ENCODE results near the gene ODF2L.

DNA sequence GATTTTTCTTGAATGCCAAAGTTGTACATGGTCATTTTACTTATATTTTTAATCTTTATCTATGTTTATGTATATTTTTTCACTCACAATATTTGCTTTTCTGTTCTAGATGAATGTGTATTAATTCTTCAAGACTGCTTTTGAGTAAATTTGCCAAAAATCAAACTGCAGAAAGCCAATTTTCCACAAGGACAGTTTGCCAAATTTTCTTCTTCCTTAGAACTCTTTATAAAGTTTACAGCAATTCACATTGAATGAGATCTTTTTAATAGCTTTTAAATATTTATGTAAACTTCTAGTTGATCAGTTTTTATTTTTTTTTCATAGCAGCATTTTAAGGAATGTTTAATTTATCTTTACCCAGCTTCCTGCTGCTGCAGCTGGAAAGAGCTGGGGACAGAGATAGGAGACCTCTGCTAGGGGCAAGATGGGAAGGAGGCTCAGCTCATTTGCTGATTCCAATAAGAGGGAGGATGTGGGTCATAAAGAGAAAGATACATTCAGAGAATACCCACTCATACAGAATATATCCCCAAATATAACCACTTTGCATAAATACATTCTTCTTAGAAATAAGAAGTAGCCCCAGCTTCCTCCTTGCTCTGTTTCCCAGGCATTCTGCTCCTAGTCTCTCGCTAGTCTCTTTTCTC lies 93.0 kb downstream of the ODF2L start:
- no peak for TF ChIP-seq EP300 (IDR thresholded peaks at IDR 0.05; ENCODE audit: borderline replicate concordance)
- TF ChIP-seq CEBPB (IDR thresholded peaks at IDR 0.05) = no peak
- no peak for TF ChIP-seq TAF1 (IDR thresholded peaks at IDR 0.05; ENCODE audit: low read depth)
- TF ChIP-seq YY1 (IDR thresholded peaks at IDR 0.05; ENCODE audit: low read depth) = no peak
- TF ChIP-seq, protein P1, sequence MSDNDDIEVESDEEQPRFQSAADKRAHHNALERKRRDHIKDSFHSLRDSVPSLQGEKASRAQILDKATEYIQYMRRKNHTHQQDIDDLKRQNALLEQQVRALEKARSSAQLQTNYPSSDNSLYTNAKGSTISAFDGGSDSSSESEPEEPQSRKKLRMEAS (IDR thresholded peaks at IDR 0.05) = no peak
- TF ChIP-seq, protein P2, sequence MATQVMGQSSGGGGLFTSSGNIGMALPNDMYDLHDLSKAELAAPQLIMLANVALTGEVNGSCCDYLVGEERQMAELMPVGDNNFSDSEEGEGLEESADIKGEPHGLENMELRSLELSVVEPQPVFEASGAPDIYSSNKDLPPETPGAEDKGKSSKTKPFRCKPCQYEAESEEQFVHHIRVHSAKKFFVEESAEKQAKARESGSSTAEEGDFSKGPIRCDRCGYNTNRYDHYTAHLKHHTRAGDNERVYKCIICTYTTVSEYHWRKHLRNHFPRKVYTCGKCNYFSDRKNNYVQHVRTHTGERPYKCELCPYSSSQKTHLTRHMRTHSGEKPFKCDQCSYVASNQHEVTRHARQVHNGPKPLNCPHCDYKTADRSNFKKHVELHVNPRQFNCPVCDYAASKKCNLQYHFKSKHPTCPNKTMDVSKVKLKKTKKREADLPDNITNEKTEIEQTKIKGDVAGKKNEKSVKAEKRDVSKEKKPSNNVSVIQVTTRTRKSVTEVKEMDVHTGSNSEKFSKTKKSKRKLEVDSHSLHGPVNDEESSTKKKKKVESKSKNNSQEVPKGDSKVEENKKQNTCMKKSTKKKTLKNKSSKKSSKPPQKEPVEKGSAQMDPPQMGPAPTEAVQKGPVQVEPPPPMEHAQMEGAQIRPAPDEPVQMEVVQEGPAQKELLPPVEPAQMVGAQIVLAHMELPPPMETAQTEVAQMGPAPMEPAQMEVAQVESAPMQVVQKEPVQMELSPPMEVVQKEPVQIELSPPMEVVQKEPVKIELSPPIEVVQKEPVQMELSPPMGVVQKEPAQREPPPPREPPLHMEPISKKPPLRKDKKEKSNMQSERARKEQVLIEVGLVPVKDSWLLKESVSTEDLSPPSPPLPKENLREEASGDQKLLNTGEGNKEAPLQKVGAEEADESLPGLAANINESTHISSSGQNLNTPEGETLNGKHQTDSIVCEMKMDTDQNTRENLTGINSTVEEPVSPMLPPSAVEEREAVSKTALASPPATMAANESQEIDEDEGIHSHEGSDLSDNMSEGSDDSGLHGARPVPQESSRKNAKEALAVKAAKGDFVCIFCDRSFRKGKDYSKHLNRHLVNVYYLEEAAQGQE (IDR thresholded peaks at IDR 0.05; ENCODE audit: low read depth) = no peak
- no peak for TF ChIP-seq RAD21 (IDR thresholded peaks at IDR 0.05; ENCODE audit: low read depth)
- no peak for TF ChIP-seq EGR1 (IDR thresholded peaks at IDR 0.05)
- TF ChIP-seq NFIC (IDR thresholded peaks at IDR 0.05) = no peak
- no peak for TF ChIP-seq TCF12 (IDR thresholded peaks at IDR 0.05; ENCODE audit: low read depth)
- no peak for TF ChIP-seq TEAD4 (IDR thresholded peaks at IDR 0.05)
- TF ChIP-seq, protein P3, sequence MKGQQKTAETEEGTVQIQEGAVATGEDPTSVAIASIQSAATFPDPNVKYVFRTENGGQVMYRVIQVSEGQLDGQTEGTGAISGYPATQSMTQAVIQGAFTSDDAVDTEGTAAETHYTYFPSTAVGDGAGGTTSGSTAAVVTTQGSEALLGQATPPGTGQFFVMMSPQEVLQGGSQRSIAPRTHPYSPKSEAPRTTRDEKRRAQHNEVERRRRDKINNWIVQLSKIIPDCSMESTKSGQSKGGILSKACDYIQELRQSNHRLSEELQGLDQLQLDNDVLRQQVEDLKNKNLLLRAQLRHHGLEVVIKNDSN (IDR thresholded peaks at IDR 0.05) = no peak
- no peak for TF ChIP-seq ZBTB7A (IDR thresholded peaks at IDR 0.05; ENCODE audit: low read depth)
- no peak for TF ChIP-seq CREB1 (IDR thresholded peaks at IDR 0.05; ENCODE audit: low read depth)
